Uterus (tissue), 4 donors: ENCODE results near the gene PLEKHA7. TPM values are rescaled to one million over a fixed set of nuclear protein-coding genes. Genes with fewer than 3 reads are reported as not detected.

Source experiments
- DNase-seq, 2 donors: peaks; one replicate each; pipeline ENCODE4 v3.0.0-alpha.2; 2019 to 2020
- H3K27ac ChIP-seq, 2 donors: fragments of 200-600 bp; sonication (generic); 1 replicate in 1 of 2; 2 replicates in 1 of 2; pipeline ENCODE4 v1.5.1; 2016 to 2018
- H3K27me3 ChIP-seq, 2 donors: fragments of 200-600 bp; sonication (generic); one replicate each; pipeline ENCODE4 v1.5.1; 2018 to 2019; ENCODE audit warnings: control low read depth in 1 of 2
- H3K36me3 ChIP-seq, 2 donors: fragments of 200-600 bp; sonication (generic); one replicate each; pipeline ENCODE4 v1.5.1; 2019; ENCODE audit warnings: control low read depth in 1 of 2
- H3K4me1 ChIP-seq, 2 donors: fragments of 200-600 bp; sonication (generic); one replicate each; pipeline ENCODE4 v1.5.1; 2018 to 2019; ENCODE audit warnings: control low read depth in 1 of 2
- H3K4me3 ChIP-seq, 2 donors: fragments of 200-600 bp; sonication (generic); 1 replicate in 1 of 2; 2 replicates in 1 of 2; pipeline ENCODE4 v1.5.1; 2018 to 2019; ENCODE audit warnings: mild to moderate bottlenecking in 1 of 2
- H3K9me3 ChIP-seq, 2 donors: fragments of 200-600 bp; sonication (generic); one replicate each; pipeline ENCODE4 v1.5.1; 2019; ENCODE audit warnings: control low read depth in 1 of 2
- POLR2A ChIP-seq, 2 donors: fragments of 450-650 bp; IDR thresholded peaks; one replicate each; pipeline ENCODE4 v1.6.1; 2016; ENCODE audit warnings: antibody characterized with exemption in 2 of 2, mild to moderate bottlenecking in 1 of 2, moderate library complexity in 1 of 2
- intact Hi-C: fragments of 100-400 bp; cut with DNase I; formaldehyde crosslinking; loops from one replicate; pipeline ENCODE4 v1.15.1; 2023; ENCODE audit warnings: low total_unique reads
- total RNA-seq, 4 donors: library from RNA; depleted of rRNA in 3 of 4; stranded (reverse); fragments of >200 nt in 3 of 4; gene quantifications; one replicate each; pipeline versions ENCODE4 v1.1.0 to v1.2.4, GENCODE V29; 2014 to 2023
- TF ChIP-seq, protein P1 (sequence below), 4 experiments: fragments of 200-600 bp in 2 of 4; fragments of 450-650 bp in 2 of 4; sonication (generic) in 2 of 4; IDR thresholded peaks; one replicate each; pipeline ENCODE4 v1.5.1; 2016 to 2019; ENCODE audit warnings: antibody characterized with exemption in 4 of 4, mild to moderate bottlenecking in 2 of 4, moderate library complexity in 1 of 4
- donor health status: DM: yes; HTN: yes; CAD: no.

The PLEKHA7 gene
- total RNA-seq, 4 donors from 2014 or later = 13.3 to 38.2 (median 26.7) TPM

GRCh38 chr11:16839821-16840220 lies 174.4 kb downstream of the PLEKHA7 start:
- no peak for TF ChIP-seq POLR2A (IDR thresholded peaks at IDR 0.05)
- TF ChIP-seq, protein P1, sequence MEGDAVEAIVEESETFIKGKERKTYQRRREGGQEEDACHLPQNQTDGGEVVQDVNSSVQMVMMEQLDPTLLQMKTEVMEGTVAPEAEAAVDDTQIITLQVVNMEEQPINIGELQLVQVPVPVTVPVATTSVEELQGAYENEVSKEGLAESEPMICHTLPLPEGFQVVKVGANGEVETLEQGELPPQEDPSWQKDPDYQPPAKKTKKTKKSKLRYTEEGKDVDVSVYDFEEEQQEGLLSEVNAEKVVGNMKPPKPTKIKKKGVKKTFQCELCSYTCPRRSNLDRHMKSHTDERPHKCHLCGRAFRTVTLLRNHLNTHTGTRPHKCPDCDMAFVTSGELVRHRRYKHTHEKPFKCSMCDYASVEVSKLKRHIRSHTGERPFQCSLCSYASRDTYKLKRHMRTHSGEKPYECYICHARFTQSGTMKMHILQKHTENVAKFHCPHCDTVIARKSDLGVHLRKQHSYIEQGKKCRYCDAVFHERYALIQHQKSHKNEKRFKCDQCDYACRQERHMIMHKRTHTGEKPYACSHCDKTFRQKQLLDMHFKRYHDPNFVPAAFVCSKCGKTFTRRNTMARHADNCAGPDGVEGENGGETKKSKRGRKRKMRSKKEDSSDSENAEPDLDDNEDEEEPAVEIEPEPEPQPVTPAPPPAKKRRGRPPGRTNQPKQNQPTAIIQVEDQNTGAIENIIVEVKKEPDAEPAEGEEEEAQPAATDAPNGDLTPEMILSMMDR (IDR thresholded peaks at IDR 0.05) = no peak
- Histone ChIP-seq H3K4me1 (no peaks in the 10 kb centered on the region), H3K4me3 (no peak overlapping the region), H3K9me3 (no peaks in the 10 kb centered on the region), H3K27ac (no peak overlapping the region), H3K27me3 (no peaks in the 10 kb centered on the region), H3K36me3 (no peaks in the 10 kb centered on the region)
- no peak for DNase-seq
- intact Hi-C loops = no loop called here

DNA sequence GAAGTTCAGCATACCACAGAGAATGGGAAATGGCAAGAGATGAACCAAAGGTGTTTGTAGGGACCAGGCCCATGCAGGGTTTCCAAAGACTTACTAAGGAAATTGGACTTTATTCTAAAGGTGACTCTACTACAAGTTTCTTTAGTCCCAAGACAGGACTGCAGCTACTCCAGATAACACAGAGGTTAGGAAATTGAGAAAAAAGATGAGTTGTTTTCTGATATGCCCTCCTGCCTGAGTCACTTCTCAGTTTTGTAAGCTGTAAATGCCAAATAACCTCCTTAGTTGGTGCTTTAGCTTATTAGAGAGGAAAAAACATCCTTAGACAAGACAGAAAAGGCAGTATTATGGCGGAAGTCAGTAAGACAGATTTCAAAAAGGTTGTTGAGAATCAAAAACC lies 179.8 kb downstream of the PLEKHA7 start:
- no peak overlapping the region for H3K27ac ChIP-seq

DNA sequence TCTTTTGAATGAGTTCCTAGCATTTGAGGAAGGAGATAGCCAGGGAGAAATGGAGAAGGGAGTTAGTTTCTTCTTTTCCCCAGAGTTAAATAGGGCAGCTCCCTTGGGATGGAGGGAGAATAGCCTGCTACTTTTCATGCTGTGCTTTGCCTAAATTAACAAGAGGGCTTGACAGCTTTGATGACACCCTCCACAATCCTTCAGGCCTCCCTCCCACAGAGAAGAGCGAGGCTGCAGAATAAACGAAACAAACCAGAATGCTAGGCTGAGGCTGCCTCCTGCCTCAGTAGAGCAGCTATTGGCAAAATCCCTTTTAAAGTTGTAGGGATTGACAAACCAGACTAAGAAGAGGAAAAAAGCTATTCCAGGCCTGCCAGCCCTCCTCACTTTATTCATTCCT lies 181.2 kb downstream of the PLEKHA7 start:
- H3K9me3 ChIP-seq = no peaks in the 10 kb centered on the region
- intact Hi-C loops = no loop called here
- no peaks in the 10 kb centered on the region for H3K4me1 ChIP-seq
- TF ChIP-seq, protein P1 (IDR thresholded peaks at IDR 0.05) = no peak
- TF ChIP-seq POLR2A (IDR thresholded peaks at IDR 0.05) = no peak
- no peak for DNase-seq
- H3K27me3 ChIP-seq = no peaks in the 10 kb centered on the region
- H3K36me3 ChIP-seq = no peaks in the 10 kb centered on the region
- H3K27ac ChIP-seq = no peak overlapping the region
- H3K4me3 ChIP-seq = no peak overlapping the region

More for the DNA sequence above, 179.8 kb downstream of the PLEKHA7 start:
- no peak for TF ChIP-seq POLR2A (IDR thresholded peaks at IDR 0.05)
- TF ChIP-seq, protein P1 (IDR thresholded peaks at IDR 0.05) = no peak
- Histone ChIP-seq H3K4me1 (no peaks in the 10 kb centered on the region), H3K9me3 (no peaks in the 10 kb centered on the region), H3K4me3 (no peak overlapping the region), H3K27me3 (no peaks in the 10 kb centered on the region), H3K36me3 (no peaks in the 10 kb centered on the region)
- DNase-seq = no peak
- intact Hi-C loops = no loop called here

DNA sequence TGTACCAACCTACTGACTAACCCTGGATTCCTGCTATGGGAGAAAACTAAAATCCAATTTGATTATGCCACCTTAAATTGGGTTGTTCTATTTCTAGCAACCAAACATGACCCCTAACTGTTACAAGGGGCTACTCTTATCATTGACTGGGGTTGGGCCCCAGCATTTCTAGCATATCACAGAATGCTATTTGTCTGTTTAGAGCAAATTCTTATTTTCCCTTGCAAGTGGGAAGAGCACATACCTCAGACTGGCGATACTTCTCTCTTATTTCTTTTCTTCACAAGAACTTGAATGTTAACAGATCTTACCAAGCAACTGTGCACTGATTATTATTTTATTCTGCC lies 182.0 kb downstream of the PLEKHA7 start:
- TF ChIP-seq, protein P1 (IDR thresholded peaks at IDR 0.05) = no peak
- no peak for TF ChIP-seq POLR2A (IDR thresholded peaks at IDR 0.05)
- DNase-seq = no peak
- no peaks in the 10 kb centered on the region for H3K4me1 ChIP-seq
- H3K4me3 ChIP-seq = no peak overlapping the region
- H3K9me3 ChIP-seq = no peaks in the 10 kb centered on the region
- H3K27me3 ChIP-seq = no peaks in the 10 kb centered on the region
- H3K27ac ChIP-seq = no peak overlapping the region
- intact Hi-C loops = no loop called here
- no peaks in the 10 kb centered on the region for H3K36me3 ChIP-seq

DNA sequence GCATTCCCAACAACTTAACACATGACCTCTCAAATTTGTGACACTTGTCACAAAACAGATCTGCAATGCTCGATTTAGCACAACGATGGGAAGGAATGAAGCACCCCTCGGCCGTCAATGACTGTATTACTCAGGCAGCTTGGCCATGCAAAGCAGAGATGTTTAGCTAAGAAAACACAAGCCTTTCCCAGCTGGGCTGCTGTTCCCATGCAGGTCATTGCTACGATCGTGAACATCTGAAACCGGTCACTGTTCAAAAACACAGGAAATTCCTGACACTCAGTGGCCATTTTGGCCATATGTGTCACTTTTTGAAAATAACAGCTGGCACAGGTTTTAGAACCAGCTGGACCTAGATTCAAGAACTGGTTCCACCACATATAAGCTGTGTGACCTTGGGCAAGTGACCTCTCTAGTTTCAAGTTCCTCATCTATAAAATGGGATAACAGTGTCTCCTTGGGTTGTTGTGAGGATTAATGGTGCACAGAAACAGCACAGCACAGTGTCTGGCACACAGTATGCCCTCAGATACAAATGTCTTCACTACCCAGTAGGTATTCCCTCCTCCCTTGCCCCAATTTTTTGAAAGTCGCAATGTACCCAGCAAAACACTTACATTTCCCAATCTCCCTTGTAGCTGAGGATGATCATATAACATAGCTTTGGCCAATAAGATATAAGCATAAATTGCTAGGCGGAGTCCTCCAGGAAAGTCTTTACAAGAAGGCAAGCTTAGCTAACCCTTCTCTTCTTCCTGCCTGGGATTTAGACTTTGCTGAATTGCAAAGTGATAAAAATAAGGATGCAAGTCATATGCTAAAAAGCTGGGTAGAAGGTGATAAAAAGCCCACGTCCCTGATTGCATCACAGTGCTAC lies 182.7 kb downstream of the PLEKHA7 start:
- intact Hi-C loops = no loop called here
- Histone ChIP-seq H3K4me1 (no peaks in the 10 kb centered on the region), H3K4me3 (no peak overlapping the region), H3K27ac (no peak overlapping the region), H3K36me3 (no peaks in the 10 kb centered on the region), H3K9me3 (no peaks in the 10 kb centered on the region), H3K27me3 (no peaks in the 10 kb centered on the region)
- DNase-seq = no peak
- TF ChIP-seq POLR2A (IDR thresholded peaks at IDR 0.05) = no peak
- TF ChIP-seq, protein P1 (IDR thresholded peaks at IDR 0.05) = no peak
